ENCODE results near the gene HSPG2.
"Not testable (repeated sequence)": the region's sequence is repeated elsewhere in the genome, so short reads cannot be mapped to it uniquely, and the experiment has no call there.

Gene HSPG2

DNA sequence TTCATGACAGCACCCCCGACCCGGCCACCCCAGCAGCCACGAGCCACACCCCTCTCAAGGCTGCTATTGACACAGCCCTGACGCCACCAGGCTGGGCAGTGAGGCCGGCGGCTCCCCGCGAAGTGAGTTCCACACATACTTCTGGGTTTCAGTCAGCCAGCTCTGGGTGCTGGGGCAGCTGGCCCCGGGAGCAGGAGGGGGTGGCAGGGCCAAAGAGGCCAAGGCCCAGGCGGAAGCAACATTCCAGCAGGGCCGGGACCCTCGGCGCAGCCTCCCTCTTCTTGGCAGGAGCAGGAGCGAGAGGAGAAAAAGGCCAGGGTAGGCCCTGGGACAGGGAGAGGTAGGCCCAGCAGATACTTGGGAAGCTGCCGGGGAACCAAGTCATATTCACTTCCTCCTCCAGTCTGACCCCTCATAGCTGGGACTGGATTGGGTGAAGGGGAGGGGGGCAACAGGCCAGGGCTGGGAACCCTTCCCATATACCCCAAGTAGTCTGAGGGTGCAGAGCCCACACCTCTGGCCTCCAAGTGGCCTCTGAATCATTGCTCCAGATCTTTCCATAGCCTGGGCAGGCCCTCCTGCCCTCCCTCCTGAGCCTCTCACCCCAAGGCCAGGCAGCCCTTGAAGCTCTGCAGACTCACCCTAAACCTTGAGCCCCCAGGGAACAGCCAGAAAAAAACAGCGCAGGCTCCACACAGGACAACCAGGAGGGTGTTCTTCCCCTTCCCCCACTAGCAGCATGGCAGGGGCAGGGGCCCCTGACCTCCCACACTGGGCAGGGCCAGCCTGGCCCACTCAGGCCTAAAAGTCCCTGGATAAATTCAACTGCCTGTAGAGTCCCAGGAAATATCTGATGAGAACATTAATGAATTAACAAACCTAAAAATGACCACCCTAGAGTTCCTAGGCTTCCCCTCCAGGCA is 5.7 kb downstream of the HSPG2 start:
- DNase-seq = no peak

DNA sequence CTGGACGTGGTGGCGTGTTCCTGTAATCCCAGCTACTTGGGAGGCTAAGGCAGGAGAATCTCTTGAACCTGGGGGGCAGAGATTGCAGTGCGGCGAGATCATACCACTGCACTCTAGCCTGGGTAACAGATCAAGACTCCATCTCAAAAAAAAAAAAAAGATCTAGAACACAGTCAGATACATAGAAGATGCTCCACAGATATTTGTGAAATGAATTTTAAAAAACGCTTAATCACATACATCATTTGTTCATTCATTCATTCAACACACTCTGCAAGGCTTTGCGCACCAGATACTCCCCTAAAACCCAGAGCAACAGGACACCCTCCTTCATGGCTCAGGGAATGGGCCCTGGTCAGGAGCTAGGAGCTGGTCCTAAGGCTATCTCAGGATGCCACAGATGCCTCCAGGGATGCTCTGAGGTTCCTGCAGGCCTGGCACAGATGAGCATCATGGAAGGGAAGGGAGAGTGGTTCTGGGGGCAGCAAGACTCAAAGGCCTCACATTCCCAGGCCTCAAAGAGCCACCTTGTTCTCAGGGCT is 6.4 kb downstream of the HSPG2 start:
- DNase-seq = no peak

DNA sequence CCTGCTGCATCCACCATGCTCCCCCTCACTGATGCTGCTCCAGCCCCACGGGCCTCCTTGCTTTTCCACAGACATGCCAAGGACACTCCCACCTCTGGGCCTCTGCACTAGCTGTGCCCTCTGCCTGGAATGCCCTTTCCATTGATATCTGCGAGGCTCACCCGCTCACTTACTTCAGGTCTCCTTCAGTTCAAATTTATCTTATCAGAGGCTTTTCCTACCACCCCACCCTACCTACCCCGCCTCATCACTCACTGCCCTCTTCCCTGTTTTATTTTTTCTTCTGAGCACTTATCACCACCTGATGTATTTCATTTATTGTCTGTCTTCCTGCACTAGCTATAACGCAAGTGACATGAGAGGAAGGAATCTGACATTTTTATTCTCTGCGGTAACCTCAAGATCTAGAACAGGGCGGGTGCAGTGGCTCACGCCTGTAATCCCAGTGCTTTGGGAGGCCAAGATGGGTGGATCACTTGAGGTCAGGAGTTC is 7.0 kb downstream of the HSPG2 start:
- DNase-seq = no peak

DNA sequence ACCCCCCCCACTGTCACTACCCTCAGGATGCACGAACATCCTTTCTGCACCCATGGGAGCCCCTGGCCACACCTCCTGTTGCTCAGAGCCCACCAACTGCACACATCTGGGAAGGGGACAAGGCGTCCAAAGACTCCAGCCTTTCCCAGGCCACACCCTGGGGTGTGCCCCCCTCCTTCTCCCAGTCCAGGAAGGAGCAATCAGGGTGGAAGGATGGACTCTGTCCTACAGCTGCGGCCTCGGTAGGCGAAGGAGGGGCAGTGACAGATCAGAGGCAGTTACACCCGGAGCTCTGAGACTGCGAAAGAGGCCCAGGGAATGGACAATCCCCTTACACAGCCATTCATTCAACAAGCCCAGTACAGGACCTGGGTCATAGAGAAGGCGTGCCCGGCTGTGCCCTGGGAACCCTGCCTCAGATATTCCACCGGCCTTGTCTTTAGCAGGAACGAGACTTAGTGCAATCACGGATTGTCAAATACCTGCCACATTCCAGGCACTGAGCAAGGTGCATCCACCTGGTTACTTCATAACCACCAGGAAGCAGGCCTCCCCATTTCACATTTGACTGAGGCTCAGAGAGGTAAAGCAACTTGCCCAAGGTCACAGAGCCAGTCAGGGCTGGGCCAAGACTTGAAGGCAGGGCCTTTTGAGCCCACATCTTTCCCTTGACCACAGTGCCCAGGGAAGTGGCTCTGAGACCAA is 9.4 kb downstream of the HSPG2 start:
- DNase-seq = no peak

DNA sequence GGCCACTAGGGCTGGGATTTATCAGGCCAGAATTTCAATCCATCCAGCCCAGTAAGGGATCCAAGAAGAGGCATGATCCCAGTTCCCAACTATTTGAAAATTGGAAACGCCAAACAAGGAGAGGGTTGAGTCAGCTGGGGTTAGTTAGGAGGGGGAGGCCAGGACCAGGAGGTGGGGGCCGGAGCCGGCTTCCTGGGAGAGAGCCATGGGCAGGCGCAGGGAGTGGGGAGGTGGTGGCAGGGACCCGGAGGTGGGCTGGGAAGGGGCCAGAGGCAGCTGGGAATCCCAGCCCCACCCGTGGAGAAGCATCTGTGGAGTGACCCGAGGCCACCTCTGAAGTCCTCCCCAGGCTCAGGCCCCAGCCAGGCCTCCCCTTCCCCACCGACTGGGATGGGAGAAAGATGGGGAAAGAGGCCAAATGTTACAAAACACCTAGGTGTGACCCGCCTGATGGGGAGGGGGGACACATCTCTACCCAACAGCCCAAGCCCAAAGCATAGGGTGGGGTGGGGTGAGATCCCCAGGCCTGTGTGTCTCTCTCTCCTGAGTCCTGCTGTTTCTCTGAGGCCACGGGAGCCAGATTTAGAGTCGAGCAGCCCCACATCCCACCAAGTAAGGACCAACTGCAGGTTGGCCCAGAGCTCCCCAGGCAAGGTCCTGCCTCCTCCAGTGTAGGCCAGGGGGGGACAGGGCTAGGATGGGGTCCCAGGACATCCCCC is 10.1 kb downstream of the HSPG2 start:
- DNase-seq = no peak

DNA sequence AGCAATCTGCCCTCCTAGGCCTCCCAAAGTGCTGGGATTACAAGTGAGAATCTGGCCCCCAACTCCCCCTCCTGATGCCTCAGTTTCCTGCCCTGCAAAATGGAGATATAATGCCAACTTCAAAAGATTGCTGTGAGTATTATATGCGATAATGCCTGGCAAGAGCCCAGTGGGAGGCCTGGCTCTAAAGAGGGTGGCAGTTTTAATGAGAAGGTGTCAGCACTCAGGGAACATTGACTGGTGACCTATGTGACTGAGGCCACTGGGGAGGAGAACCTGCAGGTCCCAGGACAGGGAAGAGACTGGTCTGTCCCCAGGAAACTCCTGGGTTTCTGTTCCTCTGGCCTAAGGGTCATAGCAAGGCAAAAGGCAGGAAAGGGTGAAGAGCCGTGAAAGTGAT is 11.0 kb downstream of the HSPG2 start:
- DNase-seq = no peak

DNA sequence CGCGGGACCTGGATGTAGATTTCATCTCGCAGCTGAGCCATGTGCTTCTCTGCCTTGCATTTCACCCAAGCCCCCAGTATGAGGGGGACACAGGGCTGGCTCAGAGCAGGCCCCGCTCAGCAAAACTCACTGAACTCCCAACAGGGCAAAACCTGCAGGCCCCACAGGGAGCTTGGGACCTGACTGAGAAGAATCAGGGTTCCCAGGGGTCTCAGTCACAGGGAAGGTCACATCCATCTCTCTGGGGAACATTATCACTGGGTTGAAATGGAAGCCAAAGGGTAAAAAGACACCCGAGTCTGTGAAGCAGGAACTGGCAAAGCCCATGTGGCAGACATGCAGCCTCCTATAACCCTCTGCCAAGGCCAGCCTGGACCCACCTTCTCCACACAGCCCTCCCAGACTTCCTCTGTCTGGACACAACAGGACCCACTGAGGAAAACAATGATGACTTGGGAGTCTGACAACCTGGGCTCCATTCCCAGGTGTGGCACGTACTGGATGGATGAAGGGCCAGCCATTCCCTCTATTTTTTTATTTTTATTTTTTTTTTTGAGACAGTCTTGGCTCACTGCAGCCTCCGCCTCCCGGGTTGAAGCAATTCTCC is 11.7 kb downstream of the HSPG2 start:
- no peak for DNase-seq

DNA sequence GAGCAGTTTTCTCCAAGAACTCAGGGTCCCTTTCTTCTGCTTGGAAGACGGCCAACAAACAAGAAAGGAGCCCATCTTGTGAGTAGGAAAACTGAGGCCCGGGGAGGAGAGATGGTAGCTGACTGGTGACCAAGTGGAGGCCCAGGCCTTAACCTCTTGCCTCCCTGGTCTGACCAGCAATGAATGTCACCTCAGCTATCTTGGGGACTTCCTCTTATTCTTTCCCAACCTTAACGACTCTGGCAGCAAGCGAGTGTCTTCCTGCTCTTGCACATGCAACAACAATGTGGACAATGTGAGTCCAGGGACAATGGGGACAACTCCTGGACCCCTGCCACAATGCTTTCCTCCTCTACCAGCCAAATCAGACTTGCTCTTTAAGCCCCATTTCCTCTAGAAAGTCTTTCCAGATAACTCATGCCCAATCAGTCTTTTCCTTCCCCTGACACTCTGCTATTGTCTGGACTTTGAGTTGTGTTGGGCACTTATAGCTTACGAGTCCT is 12.6 kb downstream of the HSPG2 start:
- DNase-seq = no peak

DNA sequence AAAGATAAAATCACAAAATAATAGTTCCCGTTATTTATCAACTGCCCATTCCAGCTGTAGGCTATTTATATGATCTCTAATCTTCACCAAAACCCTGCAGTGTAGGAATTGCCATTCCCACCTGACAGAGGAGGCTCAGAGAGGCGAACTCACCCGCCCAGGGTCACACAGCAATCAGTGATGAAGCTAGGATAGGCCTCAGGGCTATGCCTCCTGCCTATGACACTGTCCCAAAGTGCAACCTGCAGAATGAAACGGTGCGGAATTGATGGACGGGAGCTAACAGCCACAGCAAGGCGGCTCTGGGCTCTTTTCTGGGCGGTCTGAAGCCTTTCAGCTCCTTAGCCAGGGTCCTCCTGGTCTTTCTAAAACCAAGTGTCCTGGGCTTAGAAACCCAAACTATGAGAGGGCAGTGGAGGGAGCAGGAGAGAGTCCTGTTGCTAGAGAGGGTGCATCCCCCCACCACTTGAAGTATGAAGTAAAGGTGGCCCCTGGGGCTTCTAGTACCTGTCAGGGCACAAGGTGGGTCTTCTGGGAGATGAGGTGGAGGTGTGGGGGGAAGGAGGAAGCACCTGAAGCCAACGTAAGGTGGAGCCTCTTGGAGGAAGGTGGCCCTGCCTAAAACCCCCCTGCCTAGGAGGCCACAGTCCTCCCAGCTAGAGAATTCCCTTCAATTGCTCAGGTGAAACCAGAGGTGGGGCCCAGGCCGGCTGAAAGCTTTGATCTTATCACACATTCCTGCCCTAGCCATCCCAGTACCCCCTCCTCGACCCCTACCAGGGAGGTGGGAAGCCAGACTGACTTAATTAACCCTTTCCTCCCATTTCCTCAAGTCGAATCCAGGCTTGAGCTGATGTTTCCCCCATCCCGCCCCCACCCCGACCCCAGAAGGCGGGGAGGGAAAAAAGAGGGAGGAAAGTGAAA is 14.8 kb downstream of the HSPG2 start:
- no peak for DNase-seq

DNA sequence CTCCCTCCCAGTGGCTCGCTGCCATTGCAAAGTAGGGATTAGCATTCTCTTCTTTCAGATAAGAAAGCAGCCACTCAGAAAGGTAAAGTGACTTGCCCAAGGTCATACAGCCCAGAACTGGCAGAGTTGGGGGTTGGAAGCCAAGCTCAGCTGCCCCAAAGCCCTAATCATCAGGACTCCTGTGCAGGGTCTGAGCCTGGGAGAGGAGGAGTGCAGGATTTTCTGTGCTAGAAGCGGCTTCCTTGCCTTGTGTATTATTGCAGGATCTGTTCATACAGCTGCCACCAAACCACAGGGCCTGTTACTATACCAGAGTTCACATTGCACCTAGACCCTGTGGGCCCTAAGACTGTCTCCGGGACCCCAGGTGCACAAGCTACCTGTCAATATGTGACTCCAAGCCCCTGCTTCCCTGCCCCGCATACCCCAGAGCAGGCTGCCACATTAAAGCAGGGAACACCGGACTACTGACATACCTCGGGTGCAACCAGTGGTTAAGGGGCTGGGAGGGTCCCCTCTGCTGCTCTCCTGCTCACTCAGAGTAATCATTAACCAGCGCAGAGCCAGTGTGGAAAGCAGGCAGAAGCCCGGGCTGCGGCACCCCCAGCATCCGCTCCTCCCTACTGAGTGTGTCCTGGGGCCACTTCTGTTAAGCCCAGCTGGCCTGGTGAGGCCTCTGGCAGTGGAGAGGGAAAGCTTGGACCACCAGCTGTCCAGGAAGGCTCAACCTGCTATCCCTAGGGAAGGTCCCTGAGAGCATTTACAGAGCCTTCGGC is 15.8 kb downstream of the HSPG2 start:
- no peak for DNase-seq

DNA sequence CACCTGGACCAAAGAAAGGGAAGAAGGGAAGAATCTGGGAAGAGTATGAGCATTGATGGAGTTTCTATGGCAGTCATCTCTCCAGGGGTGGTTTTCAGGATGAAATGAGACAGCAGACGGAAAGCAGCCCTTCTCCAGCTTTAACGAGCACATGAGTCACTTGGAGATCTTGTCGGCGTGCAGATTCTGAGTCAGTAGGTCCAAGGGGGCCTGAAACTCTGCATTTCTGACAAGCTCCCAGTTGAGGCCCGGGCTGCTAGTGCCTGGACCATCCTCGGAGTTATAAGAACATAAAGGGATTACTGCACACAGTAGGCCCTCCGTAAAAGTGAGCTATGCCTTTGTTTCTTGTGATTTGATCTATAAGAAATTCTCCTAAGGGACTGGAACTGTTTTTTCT is 17.6 kb downstream of the HSPG2 start:
- DNase-seq = no peak

DNA sequence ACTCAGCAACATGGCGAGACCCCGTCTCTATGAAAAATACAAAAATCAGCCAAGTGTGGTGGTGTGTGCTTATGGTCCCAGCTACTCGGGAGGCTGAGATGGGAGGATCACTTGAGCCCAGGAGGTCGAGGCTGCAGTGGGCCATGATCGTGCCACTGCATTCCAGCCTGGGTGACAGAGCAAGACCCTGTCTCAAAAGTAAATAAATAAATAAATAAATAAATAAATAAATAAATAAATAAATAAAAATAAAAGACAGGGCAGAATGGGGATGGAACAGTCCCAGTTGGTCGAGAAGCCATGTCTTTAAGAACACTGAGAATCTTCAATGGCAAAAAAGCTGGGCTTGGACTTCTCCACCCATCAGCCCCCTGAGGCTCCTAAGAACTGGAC is 19.9 kb downstream of the HSPG2 start:
- DNase-seq = not testable (repeated sequence)

DNA sequence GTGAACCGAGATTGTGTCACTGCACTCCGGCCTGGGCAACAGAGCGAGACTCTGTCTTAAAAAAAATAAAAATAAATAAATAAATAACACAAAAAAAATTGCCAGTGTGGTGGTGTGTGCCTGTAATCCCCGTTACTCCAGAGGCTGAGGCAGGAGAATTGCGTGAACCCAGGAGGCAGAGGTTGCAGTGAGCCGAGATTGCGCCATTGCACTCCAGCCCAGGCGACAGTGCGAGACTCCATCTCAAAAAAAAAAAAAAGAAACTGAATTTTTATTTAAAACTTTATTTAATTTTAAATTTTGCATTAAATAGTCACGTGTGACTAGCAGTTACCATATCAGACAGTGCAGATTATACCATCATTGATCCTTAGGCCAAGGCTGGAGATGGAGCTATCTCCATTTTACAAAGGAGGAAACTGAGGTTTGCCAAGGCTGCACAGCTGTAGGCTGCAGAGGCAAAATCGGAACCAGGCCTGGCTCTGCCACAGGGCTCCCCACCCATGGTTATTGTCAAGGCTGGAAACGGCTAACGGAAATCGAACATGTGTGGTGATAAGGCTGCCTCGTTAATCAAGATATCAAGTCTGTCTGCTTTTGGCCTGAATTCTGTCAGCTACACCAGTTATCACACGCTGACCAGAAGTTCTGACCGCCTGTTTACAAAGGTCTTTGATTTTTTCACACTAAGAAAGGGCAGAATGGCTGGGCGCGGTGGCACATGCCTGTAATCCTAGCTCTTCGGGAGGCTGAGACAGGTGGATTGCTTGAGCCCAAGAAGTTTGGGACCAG is 20.5 kb downstream of the HSPG2 start:
- DNase-seq = no peak

DNA sequence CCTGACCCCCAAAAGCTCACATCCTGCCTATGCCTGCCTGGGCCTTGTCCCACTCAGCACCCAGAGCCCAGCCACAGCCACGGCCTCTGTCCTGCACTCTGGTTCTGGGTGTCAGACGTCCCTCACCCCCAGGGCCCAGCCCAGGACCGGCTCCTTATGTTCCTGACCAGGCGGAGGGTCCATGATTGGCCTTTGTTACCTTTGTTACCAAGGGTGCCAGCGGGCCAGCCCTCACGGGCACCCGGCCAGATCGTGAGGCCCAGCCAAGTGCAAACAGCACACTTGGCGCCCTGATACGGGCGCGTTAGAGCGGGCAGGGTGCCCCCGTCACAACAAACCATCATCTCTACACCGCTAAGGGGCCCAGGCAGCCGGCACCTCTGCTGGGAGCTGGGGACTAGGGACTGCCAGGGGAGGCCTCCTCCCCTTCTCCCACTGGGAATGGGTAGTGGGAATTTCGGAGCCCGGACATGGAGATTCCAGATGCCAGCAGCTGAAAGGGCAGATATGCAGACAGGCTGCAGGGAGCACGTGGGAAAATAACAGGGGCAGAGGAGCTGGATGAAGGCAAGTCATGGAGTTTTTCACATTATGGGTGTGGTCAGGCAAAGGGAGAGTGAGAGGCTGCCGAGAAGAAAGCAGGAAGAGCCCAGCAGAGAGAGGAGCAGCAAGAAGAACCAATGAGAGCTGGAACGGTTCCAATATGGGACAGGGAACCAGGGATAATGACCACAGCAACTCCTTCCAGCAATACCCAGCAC is 22.1 kb downstream of the HSPG2 start:
- DNase-seq = no peak

DNA sequence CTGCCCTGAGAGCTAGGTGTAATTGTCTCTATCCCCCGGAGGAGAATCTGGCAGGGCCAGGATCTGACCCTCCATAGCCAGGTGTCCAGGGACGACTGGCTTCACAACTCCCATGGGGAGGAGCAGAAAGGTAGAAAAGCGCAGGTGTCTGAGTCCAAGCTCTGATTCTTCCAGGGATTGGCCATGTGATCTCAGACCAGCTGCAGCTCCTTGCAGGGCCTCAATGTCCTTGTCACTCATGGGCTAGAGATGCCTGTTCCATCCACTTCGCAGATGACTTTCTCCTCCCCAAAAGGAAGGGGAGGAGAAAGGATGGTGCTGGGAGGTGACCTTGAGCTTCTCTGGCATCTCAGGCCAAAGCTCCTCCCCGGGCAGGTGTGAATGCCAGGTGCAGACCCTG is 22.7 kb downstream of the HSPG2 start:
- DNase-seq = no peak

DNA sequence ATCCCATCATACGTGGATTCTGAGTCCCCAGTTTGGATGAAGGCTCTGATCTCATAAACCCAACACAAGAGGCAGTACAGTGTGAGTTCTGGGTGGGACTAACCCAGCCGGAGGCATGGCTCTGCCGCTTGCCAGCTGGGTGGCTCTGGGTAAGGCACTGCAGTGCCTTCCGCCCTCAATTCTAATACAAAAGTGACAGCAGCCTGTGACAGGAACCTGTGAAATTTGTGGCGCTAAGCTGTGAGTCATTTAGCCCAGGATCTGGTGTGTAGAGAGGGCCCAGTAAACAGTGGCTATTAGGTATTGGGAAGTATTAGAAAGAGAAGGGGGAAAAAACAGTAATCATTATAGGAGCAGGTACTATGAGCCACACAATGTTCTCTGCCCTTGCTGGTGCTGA is 23.3 kb downstream of the HSPG2 start:
- no peak for DNase-seq

DNA sequence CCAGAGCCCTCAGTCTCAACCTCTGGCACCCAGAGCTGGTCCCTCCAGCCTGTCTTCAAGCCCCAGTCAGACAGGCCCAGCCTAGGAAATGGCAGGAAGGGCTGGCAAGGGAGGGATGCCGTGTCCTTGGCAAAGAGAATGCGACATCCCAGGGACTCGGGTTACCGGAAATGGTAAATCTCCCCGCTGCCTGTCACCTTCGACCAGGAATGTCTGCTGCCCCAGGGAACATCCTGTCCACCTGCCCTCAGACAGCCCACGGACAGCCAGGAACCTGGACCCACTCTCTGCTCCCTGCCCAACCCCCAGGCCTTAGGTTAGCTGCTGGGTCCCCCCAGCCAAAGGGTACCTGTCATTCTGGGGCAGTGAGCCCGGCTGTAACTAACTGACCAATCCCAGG is 23.9 kb downstream of the HSPG2 start:
- DNase-seq = no peak

DNA sequence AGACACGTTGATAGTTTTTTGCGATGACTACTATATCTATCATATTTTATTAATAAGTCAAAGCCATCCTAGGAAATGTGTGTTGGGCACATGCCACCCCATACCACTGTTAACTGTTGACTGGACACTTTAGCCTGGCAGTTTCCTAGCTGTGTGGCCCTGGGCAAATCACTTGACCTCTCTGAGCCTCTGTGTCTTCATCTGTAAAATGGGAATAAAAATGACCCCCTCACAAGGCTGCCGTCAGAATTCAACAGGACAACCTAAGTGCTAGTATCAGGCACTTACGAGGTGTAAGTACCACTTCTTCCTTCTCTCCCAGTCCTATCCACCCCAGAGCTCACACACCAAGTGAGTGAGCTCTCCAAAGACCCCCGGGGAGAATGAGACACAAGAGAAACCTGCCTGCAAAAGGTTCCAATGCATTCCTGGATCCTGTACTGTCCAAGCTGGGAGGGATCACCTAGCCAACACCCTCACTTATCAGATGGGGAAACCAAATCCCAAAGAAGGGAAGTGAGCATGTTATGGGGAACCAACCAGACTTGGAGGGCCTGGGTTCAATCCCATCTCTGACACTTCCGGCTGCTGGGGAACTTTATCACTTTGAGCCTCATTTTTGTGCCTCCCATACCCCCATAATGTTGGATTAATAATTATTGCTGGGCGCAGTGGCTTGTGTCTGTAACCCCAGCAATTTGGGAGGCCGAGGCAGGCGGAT is 24.9 kb downstream of the HSPG2 start:
- no peak for DNase-seq
